ENCODE data around the gene CHD9. TPM values are rescaled to one million over a fixed set of nuclear protein-coding genes. Genes with fewer than 3 reads are reported as not detected.

Gene CHD9
- total RNA-seq, 2 donors from 2014 or later, result 16.0 to 19.5 TPM

GRCh38 chr16:53187775-53188174 lies 133.0 kb downstream of the CHD9 start:
- H3K36me3 Mint-ChIP-seq (ENCODE audit: low read depth), result peaks cover 30% of the 10 kb centered on the region
- H3K4me1 Mint-ChIP-seq, result no peaks in the 10 kb centered on the region
- H3K27me3 Mint-ChIP-seq, result no peaks in the 10 kb centered on the region
- H3K9me3 Mint-ChIP-seq, result peaks cover 11% of the 10 kb centered on the region
- no peak for ATAC-seq (replicated peaks)
- no peak overlapping the region for H3K27ac Mint-ChIP-seq
- H3K4me3 Mint-ChIP-seq, result no peak overlapping the region

GRCh38 chr16:53191413-53191812 lies 136.6 kb downstream of the CHD9 start:
- no peak overlapping the region for H3K27ac Mint-ChIP-seq
- peaks cover 11% of the 10 kb centered on the region for H3K36me3 Mint-ChIP-seq (ENCODE audit: low read depth)
- peak; percentile 26 for ATAC-seq (replicated peaks)
- H3K4me1 Mint-ChIP-seq, result no peaks in the 10 kb centered on the region
- H3K4me3 Mint-ChIP-seq, result no peak overlapping the region
- peaks cover 1% of the 10 kb centered on the region for H3K9me3 Mint-ChIP-seq
- H3K27me3 Mint-ChIP-seq, result no peaks in the 10 kb centered on the region

DNA sequence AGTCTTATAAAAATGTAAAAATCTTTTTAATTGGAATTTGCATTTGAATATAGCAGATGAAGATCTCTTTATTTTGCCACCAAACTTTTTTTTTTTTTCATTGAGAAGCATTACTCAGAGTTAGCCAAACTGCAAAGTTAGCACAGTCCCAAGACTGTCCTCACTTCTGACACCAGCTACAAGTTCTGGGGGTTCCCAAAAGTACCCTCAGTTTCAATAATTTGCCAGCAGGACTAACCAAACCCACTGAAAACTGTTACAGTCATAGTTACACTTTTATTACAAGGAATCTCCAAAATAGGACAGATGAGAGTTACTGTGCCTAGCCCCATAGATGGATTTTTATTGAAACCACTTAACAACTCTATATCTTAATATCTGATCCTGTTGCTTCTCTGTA lies 144.1 kb downstream of the CHD9 start:
- no peaks in the 10 kb centered on the region for H3K27me3 Mint-ChIP-seq
- H3K27ac Mint-ChIP-seq, result no peak overlapping the region
- no peaks in the 10 kb centered on the region for H3K36me3 Mint-ChIP-seq (ENCODE audit: low read depth)
- peak; percentile 40 for ATAC-seq (replicated peaks)
- no peaks in the 10 kb centered on the region for H3K9me3 Mint-ChIP-seq
- H3K4me3 Mint-ChIP-seq, result no peak overlapping the region
- H3K4me1 Mint-ChIP-seq, result peaks cover 4% of the 10 kb centered on the region

- no peaks in the 10 kb centered on the region for H3K27me3 Mint-ChIP-seq
- no peak overlapping the region for H3K27ac Mint-ChIP-seq
- H3K4me1 Mint-ChIP-seq, result peaks cover 4% of the 10 kb centered on the region
- no peak for ATAC-seq (replicated peaks)
- no peaks in the 10 kb centered on the region for H3K9me3 Mint-ChIP-seq
- H3K36me3 Mint-ChIP-seq (ENCODE audit: low read depth), result no peaks in the 10 kb centered on the region
- H3K4me3 Mint-ChIP-seq, result no peak overlapping the region
These were observed 147.1 kb downstream of the CHD9 start for GRCh38 chr16:53201900-53202299.

GRCh38 chr16:53202398-53202797 lies 147.6 kb downstream of the CHD9 start:
- Mint-ChIP-seq H3K27me3 (no peaks in the 10 kb centered on the region), H3K4me3 (no peak overlapping the region), H3K4me1 (peaks cover 4% of the 10 kb centered on the region), H3K36me3 (ENCODE audit: low read depth) (no peaks in the 10 kb centered on the region), H3K27ac (no peak overlapping the region), H3K9me3 (no peaks in the 10 kb centered on the region)
- no peak for ATAC-seq (replicated peaks)

DNA sequence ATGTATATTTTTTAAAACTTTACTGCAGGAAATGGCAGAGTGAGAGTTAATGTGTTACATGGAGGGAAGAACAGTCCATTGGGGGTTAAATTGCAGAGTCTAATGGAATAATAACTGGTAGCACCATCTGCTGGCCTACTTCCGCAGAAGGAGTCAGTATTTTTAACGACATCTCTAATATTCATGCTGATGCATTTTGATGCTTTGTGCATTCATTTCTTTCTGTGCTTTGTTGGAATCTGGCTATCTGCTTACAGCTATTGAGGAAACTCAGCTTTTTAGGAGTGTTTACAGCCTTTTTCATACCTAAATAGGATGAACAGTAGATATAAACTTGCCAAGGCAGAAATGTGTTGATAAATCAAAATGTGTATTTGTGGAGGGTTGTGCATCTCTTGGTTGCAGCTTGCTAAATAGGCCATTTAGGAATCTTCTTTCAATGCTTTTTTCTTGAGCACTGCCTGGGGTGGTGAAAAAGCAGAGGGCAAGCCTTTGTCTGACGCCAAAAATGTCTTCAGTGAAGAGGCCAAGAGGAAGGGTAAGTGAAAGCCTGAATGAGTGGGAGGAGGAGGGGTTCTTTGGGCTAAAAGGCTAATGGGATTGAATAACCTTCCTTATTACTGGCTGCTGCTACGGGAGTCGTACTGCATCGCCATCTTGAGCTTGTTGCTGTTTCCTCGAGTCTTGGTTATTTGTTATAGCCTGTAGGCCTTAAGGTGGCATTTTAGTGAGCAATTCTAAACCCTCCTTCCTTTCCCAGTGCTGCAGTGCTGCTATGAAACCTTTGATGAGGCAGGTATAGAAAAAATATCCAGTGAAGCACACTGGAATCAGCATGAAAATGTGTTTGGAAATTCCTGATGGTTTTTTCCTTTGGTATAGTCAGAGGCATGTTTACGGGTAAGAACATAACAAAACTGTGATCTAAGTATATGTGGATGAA lies 153.3 kb downstream of the CHD9 start:
- Mint-ChIP-seq H3K27ac (no peak overlapping the region), H3K9me3 (no peaks in the 10 kb centered on the region), H3K4me3 (no peak overlapping the region), H3K36me3 (ENCODE audit: low read depth) (peaks cover 5% of the 10 kb centered on the region), H3K27me3 (no peaks in the 10 kb centered on the region), H3K4me1 (peaks cover 4% of the 10 kb centered on the region)
- ATAC-seq (replicated peaks), result no peak

- ATAC-seq (replicated peaks), result no peak
- no peaks in the 10 kb centered on the region for H3K9me3 Mint-ChIP-seq
- H3K4me3 Mint-ChIP-seq, result no peak overlapping the region
- H3K27me3 Mint-ChIP-seq, result no peaks in the 10 kb centered on the region
- H3K36me3 Mint-ChIP-seq (ENCODE audit: low read depth), result peaks cover 5% of the 10 kb centered on the region
- H3K4me1 Mint-ChIP-seq, result peaks cover 4% of the 10 kb centered on the region
- no peak overlapping the region for H3K27ac Mint-ChIP-seq
These were observed 154.6 kb downstream of the CHD9 start for GRCh38 chr16:53209429-53209828.

GRCh38 chr16:53209877-53210276 lies 155.1 kb downstream of the CHD9 start:
- H3K27ac Mint-ChIP-seq, result no peak overlapping the region
- no peak for ATAC-seq (replicated peaks)
- no peak overlapping the region for H3K4me3 Mint-ChIP-seq

DNA sequence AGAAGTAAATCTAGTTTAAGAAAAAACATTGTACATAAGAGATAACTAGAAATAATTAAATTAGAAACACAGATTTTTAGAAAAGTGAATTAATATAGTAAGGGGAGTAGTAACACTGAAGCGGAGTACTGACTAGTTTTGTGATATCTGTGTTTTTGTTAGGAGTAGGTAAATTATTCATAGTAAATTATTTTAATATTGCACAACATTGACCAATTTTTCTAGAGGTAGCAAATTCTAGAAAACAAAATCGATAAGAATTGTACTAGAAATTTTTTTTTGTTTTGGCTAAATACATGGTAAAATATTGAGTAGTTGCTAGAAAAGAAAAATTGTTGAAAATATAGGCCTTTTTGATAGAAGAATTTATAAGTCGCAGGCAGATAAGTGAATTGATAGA lies 156.5 kb downstream of the CHD9 start:
- Mint-ChIP-seq H3K36me3 (ENCODE audit: low read depth) (peaks cover 5% of the 10 kb centered on the region), H3K4me1 (peaks cover 4% of the 10 kb centered on the region), H3K27me3 (no peaks in the 10 kb centered on the region), H3K4me3 (no peak overlapping the region), H3K27ac (no peak overlapping the region), H3K9me3 (no peaks in the 10 kb centered on the region)
- ATAC-seq (replicated peaks), result no peak

More at GRCh38 chr16:53209877-53210276, 155.1 kb downstream of the CHD9 start:
- Mint-ChIP-seq H3K36me3 (ENCODE audit: low read depth) (peaks cover 5% of the 10 kb centered on the region), H3K9me3 (no peaks in the 10 kb centered on the region), H3K27me3 (no peaks in the 10 kb centered on the region), H3K4me1 (peaks cover 4% of the 10 kb centered on the region)

DNA sequence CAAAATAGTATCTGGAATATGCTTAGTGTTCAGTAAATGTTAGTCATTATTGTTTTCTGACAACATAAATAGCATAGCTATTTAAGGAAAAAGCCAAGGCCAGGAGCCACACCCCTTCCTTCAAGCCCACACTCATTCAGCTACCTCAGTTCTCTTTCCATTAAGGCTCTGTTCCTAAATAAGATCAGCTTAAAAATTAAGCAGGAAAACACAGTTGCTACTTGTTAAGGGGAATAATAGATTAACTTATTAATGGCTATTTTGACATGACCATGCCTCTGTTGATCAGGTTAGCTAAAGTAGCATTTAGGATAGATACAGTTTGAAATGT lies 158.1 kb downstream of the CHD9 start:
- H3K4me1 Mint-ChIP-seq, result peaks cover 3% of the 10 kb centered on the region
- ATAC-seq (replicated peaks), result no peak
- H3K36me3 Mint-ChIP-seq (ENCODE audit: low read depth), result peaks cover 5% of the 10 kb centered on the region
- H3K9me3 Mint-ChIP-seq, result no peaks in the 10 kb centered on the region
- no peak overlapping the region for H3K4me3 Mint-ChIP-seq
- H3K27ac Mint-ChIP-seq, result no peak overlapping the region
- H3K27me3 Mint-ChIP-seq, result no peaks in the 10 kb centered on the region

DNA sequence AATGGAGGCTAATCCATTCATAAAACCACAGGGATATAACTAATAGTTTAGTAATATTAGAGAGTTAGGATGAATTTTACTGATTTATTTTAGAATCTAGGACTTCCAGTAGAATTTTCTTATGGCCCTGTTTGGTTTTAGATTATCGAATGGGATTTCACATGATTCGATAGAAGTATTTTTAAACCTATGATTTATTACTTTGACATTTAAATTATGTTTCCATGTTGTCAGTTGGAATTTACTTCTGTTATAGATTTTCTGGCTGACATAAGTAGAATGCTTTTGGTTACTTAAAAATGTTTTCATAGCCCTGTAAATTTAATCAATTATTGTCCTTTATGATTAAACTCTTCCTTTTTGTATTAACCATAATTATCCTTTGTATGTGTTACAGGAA lies 158.8 kb downstream of the CHD9 start:
- Mint-ChIP-seq H3K27ac (no peak overlapping the region), H3K4me1 (no peaks in the 10 kb centered on the region), H3K27me3 (no peaks in the 10 kb centered on the region), H3K4me3 (no peak overlapping the region), H3K36me3 (ENCODE audit: low read depth) (peaks cover 5% of the 10 kb centered on the region), H3K9me3 (no peaks in the 10 kb centered on the region)
- no peak for ATAC-seq (replicated peaks)

- no peaks in the 10 kb centered on the region for H3K4me1 Mint-ChIP-seq
- H3K36me3 Mint-ChIP-seq (ENCODE audit: low read depth), result no peaks in the 10 kb centered on the region
- H3K27me3 Mint-ChIP-seq, result no peaks in the 10 kb centered on the region
- no peak overlapping the region for H3K27ac Mint-ChIP-seq
- no peak overlapping the region for H3K4me3 Mint-ChIP-seq
- no peaks in the 10 kb centered on the region for H3K9me3 Mint-ChIP-seq
- ATAC-seq (replicated peaks), result no peak
These were observed 162.0 kb downstream of the CHD9 start for GRCh38 chr16:53216798-53217197.

DNA sequence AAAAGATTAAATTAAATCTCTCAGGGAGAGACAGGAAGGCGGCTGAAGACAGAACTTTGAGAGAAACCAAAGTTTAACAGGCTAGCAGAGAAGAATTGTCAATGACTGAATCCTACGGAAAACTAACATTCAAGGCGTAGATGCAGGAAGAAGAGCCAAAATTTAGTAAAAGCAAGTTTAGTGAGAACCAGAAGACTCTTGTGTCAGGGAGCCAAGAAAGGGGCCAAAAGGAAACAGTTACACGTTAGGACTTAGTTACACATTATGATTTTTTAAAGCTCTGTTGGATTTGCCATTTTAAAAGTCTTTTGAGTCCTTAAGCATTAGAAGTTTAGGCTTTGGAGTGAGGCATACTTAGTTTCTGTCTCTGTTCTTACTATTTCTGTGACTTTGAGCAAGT lies 164.6 kb downstream of the CHD9 start:
- peaks cover 7% of the 10 kb centered on the region for H3K36me3 Mint-ChIP-seq (ENCODE audit: low read depth)
- no peak for ATAC-seq (replicated peaks)

DNA sequence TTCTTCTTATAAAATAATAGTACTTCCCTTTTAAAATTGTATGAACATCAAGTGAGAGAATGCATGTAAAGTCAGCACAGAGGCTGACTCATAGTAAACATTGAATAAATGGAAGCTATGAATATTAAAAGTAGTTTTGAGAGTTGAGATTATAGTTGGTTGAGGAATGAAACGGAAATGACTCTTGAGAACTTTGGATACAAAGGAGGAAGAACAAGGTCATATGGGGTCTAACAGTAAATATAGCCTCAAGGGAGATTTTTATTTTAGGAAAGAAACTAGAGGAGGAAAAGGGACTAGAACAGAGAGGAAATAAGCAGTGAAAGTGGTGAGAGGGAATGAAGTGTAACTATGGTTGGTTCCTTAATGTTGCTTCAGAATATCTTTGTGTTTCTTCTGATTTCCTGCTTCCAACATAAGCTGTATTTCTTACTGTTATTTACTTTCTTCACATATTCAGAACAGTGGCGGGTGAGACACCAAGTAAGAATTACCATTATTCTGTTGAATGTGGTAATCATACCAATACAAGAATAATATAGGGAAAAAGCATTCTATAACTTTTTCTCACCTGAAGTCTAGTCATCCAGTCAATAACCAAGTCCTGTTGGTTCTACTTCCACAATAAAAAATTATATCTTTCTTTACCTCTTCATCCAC lies 165.1 kb downstream of the CHD9 start:
- no peaks in the 10 kb centered on the region for H3K27me3 Mint-ChIP-seq
- no peaks in the 10 kb centered on the region for H3K4me1 Mint-ChIP-seq
- no peak overlapping the region for H3K4me3 Mint-ChIP-seq
- no peaks in the 10 kb centered on the region for H3K9me3 Mint-ChIP-seq
- no peak overlapping the region for H3K27ac Mint-ChIP-seq
- H3K36me3 Mint-ChIP-seq (ENCODE audit: low read depth), result peaks cover 8% of the 10 kb centered on the region
- ATAC-seq (replicated peaks), result no peak

More for the DNA sequence above, 164.6 kb downstream of the CHD9 start:
- Mint-ChIP-seq H3K9me3 (no peaks in the 10 kb centered on the region), H3K27me3 (no peaks in the 10 kb centered on the region), H3K4me3 (no peak overlapping the region), H3K4me1 (no peaks in the 10 kb centered on the region), H3K27ac (no peak overlapping the region)

- H3K9me3 Mint-ChIP-seq, result no peaks in the 10 kb centered on the region
- ATAC-seq (replicated peaks), result no peak
These were observed 165.8 kb downstream of the CHD9 start for GRCh38 chr16:53220585-53220984.

More at GRCh38 chr16:53220585-53220984, 165.8 kb downstream of the CHD9 start:
- H3K27me3 Mint-ChIP-seq, result no peaks in the 10 kb centered on the region
- no peaks in the 10 kb centered on the region for H3K4me1 Mint-ChIP-seq
- peaks cover 12% of the 10 kb centered on the region for H3K36me3 Mint-ChIP-seq (ENCODE audit: low read depth)
- no peak overlapping the region for H3K4me3 Mint-ChIP-seq
- no peak overlapping the region for H3K27ac Mint-ChIP-seq

All from activated T-helper 17 cell treated with anti-CD3 and anti-CD28 coated beads, Interleukin-2, amount 50 U/mL, for 72 hours (primary cell).